HepG2 (cell line): ENCODE results near the gene TANGO6. TPM values are rescaled to one million over a fixed set of nuclear protein-coding genes. Genes with fewer than 3 reads are reported as not detected.
A peak's percentile ranks its signal among the peaks of the same experiment; 100 is the strongest.

ENCODE experiments used
- AKAP8 ChIP-seq: sonication (generic); formaldehyde crosslinking; IDR thresholded peaks from 2 replicates; pipeline ENCODE4 v1.5.1; 2020; ENCODE audit warnings: mild to moderate bottlenecking, missing genetic modification reagents
- ARNTL ChIP-seq: sonication (generic); formaldehyde crosslinking; IDR thresholded peaks from 2 replicates; pipeline ENCODE4 v1.4.0; 2020; ENCODE audit warnings: mild to moderate bottlenecking, missing genetic modification reagents
- ATM ChIP-seq: fragments of 450-650 bp; IDR thresholded peaks from 2 replicates; pipeline ENCODE4 v1.7.1; 2017; ENCODE audit warnings: mild to moderate bottlenecking, borderline replicate concordance
- CBX1 ChIP-seq: IDR thresholded peaks from one replicate; pipeline ENCODE4 v1.6.1; 2016; ENCODE audit warnings: antibody characterized with exemption, low read depth
- CCAR2 ChIP-seq: fragments of 200-400 bp; formaldehyde crosslinking; optimal IDR thresholded peaks from 2 replicates; pipeline ENCODE3; 2018; ENCODE audit warnings: low read depth, mild to moderate bottlenecking, low read length, moderate library complexity
- DNMT1 ChIP-seq: sonication (generic); formaldehyde crosslinking; IDR thresholded peaks from 2 replicates; pipeline ENCODE4 v1.5.1; 2020; ENCODE audit warnings: mild to moderate bottlenecking, missing genetic modification reagents
- KAT7 ChIP-seq: IDR thresholded peaks from 2 replicates; pipeline ENCODE4 v1.6.1; 2018; ENCODE audit warnings: borderline replicate concordance, missing compliant biosample characterization
- MED8 ChIP-seq: sonication (generic); formaldehyde crosslinking; IDR thresholded peaks from 2 replicates; pipeline ENCODE4 v1.8.1; 2023; ENCODE audit warnings: mild to moderate bottlenecking, missing genetic modification reagents; ENCODE audit not compliant: insufficient replicate concordance
- SAP130 ChIP-seq: IDR thresholded peaks from 2 replicates; pipeline ENCODE4 v1.6.1; 2016; ENCODE audit warnings: low read depth
- SOX13 ChIP-seq, 3 experiments: fragments of 450-650 bp in 1 of 3; sonication (generic) in 1 of 3; formaldehyde crosslinking in 1 of 3; IDR thresholded peaks in 2 of 3; conservative IDR thresholded peaks in 1 of 3; 2 replicates each; pipeline versions ENCODE4 v1.5.0 to v1.6.1; 2016 to 2020; ENCODE audit warnings: antibody characterized with exemption in 1 of 3, mild to moderate bottlenecking in 1 of 3, missing compliant biosample characterization in 1 of 3, missing genetic modification reagents in 1 of 3, moderate library complexity in 1 of 3
- ZBTB21 ChIP-seq: sonication (generic); formaldehyde crosslinking; IDR thresholded peaks from 2 replicates; pipeline ENCODE4 v1.4.0; 2020; ENCODE audit warnings: missing genetic modification reagents
- ZKSCAN8 ChIP-seq: IDR thresholded peaks from 2 replicates; pipeline ENCODE4 v1.6.1; 2016; ENCODE audit warnings: borderline replicate concordance, missing genetic modification reagents, missing compliant biosample characterization
- polyA plus RNA-seq, 8 experiments: library from polyadenylated mRNA; depleted of rRNA in 3 of 8; stranded (reverse) in 7 of 8; unstranded in 1 of 8; fragments of >200 nt; fragmentation: Illumina TruSeq in 4 of 8; extraction: Trizol in 4 of 8; gene quantifications; 2 replicates each; pipeline versions ENCODE4 v1.2.1 to v1.2.3, GENCODE V29; 2011 to 2016; ENCODE audit warnings: low read depth in 4 of 8, missing spikeins in 1 of 8, mixed read lengths in 1 of 8; ENCODE audit not compliant: insufficient read depth in 1 of 8
- total RNA-seq, 5 experiments: library from RNA; depleted of rRNA; stranded (reverse); fragments of >200 nt; fragmentation: Illumina TruSeq; extraction: Trizol; gene quantifications; 2 replicates each; pipeline ENCODE4 v1.2.3, GENCODE V29; 2016; ENCODE audit warnings: low read depth in 1 of 5
- TF ChIP-seq, protein P1 (sequence below): sonication (generic); formaldehyde crosslinking; IDR thresholded peaks from 2 replicates; pipeline ENCODE4 v1.4.0; 2020; ENCODE audit warnings: mild to moderate bottlenecking, low read depth, missing genetic modification reagents
- TF ChIP-seq, protein P2 (sequence below): sonication (generic); formaldehyde crosslinking; IDR thresholded peaks from one replicate; pipeline ENCODE4 v1.5.1; 2020; ENCODE audit warnings: mild to moderate bottlenecking, missing genetic modification reagents; ENCODE audit errors: not compliant biosample characterization
- TF ChIP-seq, protein P3 (sequence below): sonication (generic); formaldehyde crosslinking; IDR thresholded peaks from 2 replicates; pipeline ENCODE4 v1.4.0; 2020; ENCODE audit warnings: low read depth, mild to moderate bottlenecking, missing genetic modification reagents

TANGO6 gene
- total and polyA plus RNA-seq, 2 of the 13 experiments (the other 11 are each of a cell fraction or from before 2014, with no cell fraction given), result 7.2 to 13.3 TPM

DNA sequence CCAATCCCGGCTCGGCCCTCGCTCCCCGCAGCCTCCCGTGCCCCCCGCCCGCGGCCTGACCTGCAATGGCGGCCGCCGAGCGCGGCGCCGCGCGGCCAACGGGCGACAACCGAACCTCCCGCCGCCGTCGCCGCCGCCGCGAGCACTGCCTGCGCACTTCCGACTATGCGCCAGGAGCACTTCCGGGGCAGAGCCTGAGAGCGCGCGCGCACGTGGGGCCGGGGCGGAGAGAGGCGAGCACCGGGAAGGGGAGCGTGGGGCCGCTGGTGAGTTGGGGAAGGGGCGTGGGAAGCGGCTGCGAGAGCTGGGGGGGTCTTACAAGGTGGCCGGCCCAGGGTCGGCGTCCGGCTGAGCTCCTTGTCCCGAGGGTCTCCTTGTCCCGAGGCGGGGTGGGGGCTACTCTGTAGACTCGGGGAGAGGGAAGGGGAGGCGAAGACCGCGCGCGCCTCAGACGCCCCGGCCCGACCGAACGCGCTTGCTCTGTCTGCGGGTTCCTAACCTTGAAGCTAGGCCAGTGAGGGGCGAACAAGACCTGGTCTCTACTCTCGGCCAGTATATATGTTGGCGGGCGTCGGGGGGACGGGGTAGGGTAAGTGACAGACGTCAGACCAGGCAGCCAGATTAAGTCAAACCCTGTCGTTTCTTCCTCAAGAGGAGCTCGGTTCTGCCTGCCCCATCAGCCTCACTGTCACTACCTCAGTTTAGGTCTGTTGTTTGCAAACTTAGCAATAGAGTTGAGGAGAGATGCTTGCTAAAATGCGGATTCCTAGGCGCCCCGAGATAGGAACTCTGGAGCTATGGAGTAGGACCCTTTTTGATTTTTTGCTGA, 289.3 kb downstream of the TANGO6 start, which contains the start of the genes CHTF8 and UTP4 (continued):
- TF ChIP-seq, protein P1, sequence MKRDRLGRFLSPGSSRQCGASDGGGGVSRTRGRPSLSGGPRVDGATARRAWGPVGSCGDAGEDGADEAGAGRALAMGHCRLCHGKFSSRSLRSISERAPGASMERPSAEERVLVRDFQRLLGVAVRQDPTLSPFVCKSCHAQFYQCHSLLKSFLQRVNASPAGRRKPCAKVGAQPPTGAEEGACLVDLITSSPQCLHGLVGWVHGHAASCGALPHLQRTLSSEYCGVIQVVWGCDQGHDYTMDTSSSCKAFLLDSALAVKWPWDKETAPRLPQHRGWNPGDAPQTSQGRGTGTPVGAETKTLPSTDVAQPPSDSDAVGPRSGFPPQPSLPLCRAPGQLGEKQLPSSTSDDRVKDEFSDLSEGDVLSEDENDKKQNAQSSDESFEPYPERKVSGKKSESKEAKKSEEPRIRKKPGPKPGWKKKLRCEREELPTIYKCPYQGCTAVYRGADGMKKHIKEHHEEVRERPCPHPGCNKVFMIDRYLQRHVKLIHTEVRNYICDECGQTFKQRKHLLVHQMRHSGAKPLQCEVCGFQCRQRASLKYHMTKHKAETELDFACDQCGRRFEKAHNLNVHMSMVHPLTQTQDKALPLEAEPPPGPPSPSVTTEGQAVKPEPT (CRISPR knock-in tag), result 0 out of 2 replicates have a peak, but pooled peaks have one; percentile 64
- peak; percentile 82 for TF ChIP-seq ARNTL (CRISPR knock-in tag)
- TF ChIP-seq, protein P2, sequence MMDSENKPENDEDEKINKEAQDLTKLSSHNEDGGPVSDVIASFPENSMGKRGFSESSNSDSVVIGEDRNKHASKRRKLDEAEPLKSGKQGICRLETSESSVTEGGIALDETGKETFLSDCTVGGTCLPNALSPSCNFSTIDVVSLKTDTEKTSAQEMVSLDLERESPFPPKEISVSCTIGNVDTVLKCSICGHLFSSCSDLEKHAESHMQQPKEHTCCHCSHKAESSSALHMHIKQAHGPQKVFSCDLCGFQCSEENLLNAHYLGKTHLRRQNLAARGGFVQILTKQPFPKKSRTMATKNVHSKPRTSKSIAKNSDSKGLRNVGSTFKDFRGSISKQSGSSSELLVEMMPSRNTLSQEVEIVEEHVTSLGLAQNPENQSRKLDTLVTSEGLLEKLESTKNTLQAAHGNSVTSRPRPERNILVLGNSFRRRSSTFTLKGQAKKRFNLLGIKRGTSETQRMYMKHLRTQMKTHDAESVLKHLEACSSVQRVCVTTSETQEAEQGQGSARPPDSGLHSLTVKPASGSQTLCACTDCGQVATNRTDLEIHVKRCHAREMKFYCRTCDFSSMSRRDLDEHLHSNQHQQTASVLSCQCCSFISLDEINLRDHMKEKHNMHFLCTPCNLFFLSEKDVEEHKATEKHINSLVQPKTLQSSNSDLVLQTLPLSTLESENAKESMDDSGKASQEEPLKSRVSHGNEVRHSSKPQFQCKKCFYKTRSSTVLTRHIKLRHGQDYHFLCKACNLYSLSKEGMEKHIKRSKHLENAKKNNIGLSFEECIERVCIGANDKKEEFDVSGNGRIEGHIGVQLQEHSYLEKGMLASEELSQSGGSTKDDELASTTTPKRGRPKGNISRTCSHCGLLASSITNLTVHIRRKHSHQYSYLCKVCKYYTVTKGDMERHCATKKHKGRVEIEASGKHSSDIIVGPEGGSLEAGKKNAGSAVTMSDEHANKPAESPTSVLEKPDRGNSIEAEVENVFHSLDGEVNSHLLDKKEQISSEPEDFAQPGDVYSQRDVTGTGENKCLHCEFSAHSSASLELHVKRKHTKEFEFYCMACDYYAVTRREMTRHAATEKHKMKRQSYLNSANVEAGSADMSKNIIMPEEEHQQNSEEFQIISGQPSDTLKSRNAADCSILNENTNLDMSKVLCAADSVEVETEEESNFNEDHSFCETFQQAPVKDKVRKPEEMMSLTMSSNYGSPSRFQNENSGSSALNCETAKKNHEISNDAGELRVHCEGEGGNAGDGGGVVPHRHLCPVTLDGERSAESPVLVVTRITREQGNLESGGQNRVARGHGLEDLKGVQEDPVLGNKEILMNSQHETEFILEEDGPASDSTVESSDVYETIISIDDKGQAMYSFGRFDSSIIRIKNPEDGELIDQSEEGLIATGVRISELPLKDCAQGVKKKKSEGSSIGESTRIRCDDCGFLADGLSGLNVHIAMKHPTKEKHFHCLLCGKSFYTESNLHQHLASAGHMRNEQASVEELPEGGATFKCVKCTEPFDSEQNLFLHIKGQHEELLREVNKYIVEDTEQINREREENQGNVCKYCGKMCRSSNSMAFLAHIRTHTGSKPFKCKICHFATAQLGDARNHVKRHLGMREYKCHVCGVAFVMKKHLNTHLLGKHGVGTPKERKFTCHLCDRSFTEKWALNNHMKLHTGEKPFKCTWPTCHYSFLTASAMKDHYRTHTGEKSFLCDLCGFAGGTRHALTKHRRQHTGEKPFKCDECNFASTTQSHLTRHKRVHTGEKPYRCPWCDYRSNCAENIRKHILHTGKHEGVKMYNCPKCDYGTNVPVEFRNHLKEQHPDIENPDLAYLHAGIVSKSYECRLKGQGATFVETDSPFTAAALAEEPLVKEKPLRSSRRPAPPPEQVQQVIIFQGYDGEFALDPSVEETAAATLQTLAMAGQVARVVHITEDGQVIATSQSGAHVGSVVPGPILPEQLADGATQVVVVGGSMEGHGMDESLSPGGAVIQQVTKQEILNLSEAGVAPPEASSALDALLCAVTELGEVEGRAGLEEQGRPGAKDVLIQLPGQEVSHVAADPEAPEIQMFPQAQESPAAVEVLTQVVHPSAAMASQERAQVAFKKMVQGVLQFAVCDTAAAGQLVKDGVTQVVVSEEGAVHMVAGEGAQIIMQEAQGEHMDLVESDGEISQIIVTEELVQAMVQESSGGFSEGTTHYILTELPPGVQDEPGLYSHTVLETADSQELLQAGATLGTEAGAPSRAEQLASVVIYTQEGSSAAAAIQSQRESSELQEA (CRISPR knock-in tag), result no peak
- TF ChIP-seq ZKSCAN8 (CRISPR knock-in tag), result no peak
- TF ChIP-seq SOX13 (IDR thresholded peaks at IDR 0.05), result peak; percentile 28; the same call in 1 of the 2 replicates
- TF ChIP-seq SOX13 (CRISPR knock-in tag; conservative IDR thresholded peaks at IDR 0.05 in 1 of 2, IDR thresholded peaks at IDR 0.05 in 1 of 2), result 0 out of 4 replicates have a peak, but pooled peaks of 1 of the 2 experiments have one; percentile 23
- TF ChIP-seq SAP130, result peak; percentile 97
- TF ChIP-seq ATM, result no peak
- no peak for TF ChIP-seq CCAR2
- peak; percentile 66; the same call in 1 of the 2 replicates for TF ChIP-seq AKAP8
- no peak for TF ChIP-seq CBX1
- peak; percentile 55 for TF ChIP-seq ZBTB21 (CRISPR knock-in tag)
- peak; percentile 87; the same call in 1 of the 2 replicates for TF ChIP-seq DNMT1 (CRISPR knock-in tag)
- peak; percentile 72 for TF ChIP-seq MED8
- TF ChIP-seq, protein P3, sequence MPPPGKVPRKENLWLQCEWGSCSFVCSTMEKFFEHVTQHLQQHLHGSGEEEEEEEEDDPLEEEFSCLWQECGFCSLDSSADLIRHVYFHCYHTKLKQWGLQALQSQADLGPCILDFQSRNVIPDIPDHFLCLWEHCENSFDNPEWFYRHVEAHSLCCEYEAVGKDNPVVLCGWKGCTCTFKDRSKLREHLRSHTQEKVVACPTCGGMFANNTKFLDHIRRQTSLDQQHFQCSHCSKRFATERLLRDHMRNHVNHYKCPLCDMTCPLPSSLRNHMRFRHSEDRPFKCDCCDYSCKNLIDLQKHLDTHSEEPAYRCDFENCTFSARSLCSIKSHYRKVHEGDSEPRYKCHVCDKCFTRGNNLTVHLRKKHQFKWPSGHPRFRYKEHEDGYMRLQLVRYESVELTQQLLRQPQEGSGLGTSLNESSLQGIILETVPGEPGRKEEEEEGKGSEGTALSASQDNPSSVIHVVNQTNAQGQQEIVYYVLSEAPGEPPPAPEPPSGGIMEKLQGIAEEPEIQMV (CRISPR knock-in tag), result peak; percentile 86; the same call in 1 of the 2 replicates
- no peak; the same call in none of the 2 replicates for TF ChIP-seq KAT7 (CRISPR knock-in tag)
